ENCODE measurements around the gene ATXN7L1.

DNA sequence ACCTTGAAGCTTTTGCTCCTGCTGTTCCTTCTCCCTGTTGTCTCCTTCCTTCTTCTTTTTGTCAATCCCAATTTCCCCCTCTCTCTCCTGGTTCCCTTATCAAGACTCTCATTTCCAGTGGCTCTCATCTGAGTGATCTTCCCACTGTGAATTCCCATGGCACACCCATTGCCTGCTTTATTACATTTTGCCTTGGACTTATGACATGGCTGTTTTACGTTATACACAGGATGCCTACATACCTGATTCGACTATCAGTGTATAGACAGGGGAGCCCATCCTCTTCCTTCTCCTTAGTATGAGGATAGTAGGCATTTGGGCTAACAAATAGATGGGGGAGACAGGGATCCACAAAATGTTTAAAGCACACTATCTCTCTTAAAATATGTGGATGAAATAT, 255.2 kb downstream of the ATXN7L1 start:
- TF ChIP-seq CTCF (conservative IDR thresholded peaks at IDR 0.05; ENCODE audit: low read depth, low read length) = no peak
- TF ChIP-seq EZH2 (IDR thresholded peaks at IDR 0.05; ENCODE audit: borderline replicate concordance, low read depth, low read length, poor library complexity, severe bottlenecking) = no peak
